ENCODE results near the gene VWCE. TPM values are rescaled to one million over a fixed set of nuclear protein-coding genes. Genes with fewer than 3 reads are reported as not detected.

The VWCE gene
- total and polyA plus RNA-seq, 10 of the 15 experiments (the other 5 are each of a cell fraction or from before 2014, with no cell fraction given): 0.10 to 4.9 (median 2.4) TPM

DNA sequence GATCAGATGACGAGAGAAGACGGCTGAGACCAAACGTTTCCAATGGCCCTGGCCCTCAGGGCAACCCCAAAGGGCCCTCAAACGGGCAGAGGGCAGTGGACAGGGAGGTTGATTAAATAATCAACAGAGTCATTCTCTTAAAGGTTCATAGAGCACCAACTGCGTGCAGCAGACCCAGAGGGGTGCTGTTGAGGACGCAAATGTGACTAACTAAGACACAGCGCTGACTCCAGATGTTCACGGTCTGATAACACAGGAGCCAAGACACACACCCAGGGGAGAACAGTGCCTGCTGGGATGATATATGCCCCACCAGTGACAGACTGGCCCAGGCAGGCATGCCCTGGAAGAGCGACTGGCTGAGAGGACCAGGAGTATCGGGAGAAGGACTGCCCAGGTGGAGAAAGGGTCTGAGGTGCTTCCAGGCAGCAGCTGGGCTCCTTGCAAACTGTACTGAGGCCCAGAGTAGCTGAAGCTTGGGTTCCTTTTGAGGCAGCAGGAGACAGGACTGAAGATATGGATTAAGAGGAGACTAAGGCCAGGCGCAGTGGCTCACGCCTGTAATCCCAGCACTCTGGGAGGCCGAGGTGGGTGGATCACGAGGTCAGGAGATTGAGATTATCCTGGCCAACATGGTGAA, 7.7 kb downstream of the VWCE start:
- 76% methylated on average over 13 of the region's 14 CpGs for WGBS (ENCODE audit: insufficient coverage, insufficient replicate concordance, low lambda C conversion rate, missing lambda C conversion rate)

DNA sequence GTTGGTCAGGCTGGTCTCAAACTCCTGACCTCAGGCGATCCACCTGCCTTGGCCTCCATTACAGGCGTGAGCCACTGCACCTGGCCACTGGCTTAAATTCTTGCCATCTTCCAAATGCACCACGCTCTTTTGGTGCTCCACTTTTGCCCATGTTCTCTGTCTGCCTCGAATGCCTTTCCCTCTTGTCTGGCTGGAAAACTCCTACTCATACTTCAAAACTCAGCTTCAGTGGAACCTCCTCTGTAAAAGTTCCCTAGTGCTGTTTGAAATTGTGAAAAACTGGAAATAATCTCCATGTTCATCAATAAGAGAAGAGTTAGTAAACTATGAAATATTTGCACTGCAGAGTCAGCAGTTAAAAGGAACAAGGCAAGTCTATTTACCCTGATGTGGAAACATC, 11.5 kb downstream of the VWCE start:
- ATAC-seq (no peak), FAIRE-seq (no peak), DNase-seq (ENCODE audit: low read depth, low spot score) (no peak)
- Histone ChIP-seq H3K4me1 (ENCODE audit: control insufficient read depth, insufficient read depth, low read length) (no peaks in the 10 kb centered on the region), H3K9me3 (replicated peaks; ENCODE audit: control insufficient read depth, insufficient read depth, low read length) (no peaks in the 10 kb centered on the region), H3K27me3 (replicated peaks in 1 of 2; ENCODE audit: control insufficient read depth in 2 of 2, insufficient read depth in 2 of 2, low read length in 1 of 2) (no peaks in the 10 kb centered on the region), H3K4me3 (no peak overlapping the region), H3K79me2 (ENCODE audit: control insufficient read depth, insufficient read depth, low read length) (no peaks in the 10 kb centered on the region), H3K9ac (ENCODE audit: control insufficient read depth, insufficient read depth, low read length) (no peak overlapping the region), H3K27ac (ENCODE audit: control insufficient read depth, insufficient read depth) (no peak overlapping the region), H3K4me2 (ENCODE audit: control insufficient read depth, insufficient read depth) (no peak overlapping the region), H3K36me3 (ENCODE audit: control insufficient read depth in 2 of 2, insufficient read depth in 2 of 2, low read length in 1 of 2) (no peaks in the 10 kb centered on the region), H4K20me1 (ENCODE audit: control insufficient read depth, insufficient read depth) (no peaks in the 10 kb centered on the region), H2AFZ (ENCODE audit: control insufficient read depth, low read depth, low read length) (no peak overlapping the region)
- ChIA-PET CTCF (interaction anchor here (0.8 kb wide), 1 partner anchor 101 kb away, joined by 3 read pairs; no protein-coding TSS in a partner anchor), SMC1A (ENCODE audit: uncharacterized antibody, unreplicated experiment) (no interaction called here), RAD21 (ENCODE audit: unreplicated experiment) (no interaction called here), POLR2A (no interaction called here)
- intact Hi-C loops (cut with micrococcal nuclease; ENCODE audit: unreplicated experiment): no loop called here
- WGBS (ENCODE audit: insufficient coverage, insufficient replicate concordance, low lambda C conversion rate, missing lambda C conversion rate): 42% methylated on average over 4 of the region's 4 CpGs
- TF ChIP-seq ETV6 (conservative IDR thresholded peaks at IDR 0.05 in 1 of 2, IDR thresholded peaks at IDR 0.05 in 1 of 2; ENCODE audit: borderline replicate concordance in 1 of 2, low read depth in 1 of 2) (no peak), SMC3 (IDR thresholded peaks at IDR 0.05; ENCODE audit: borderline replicate concordance, low read length) (no peak), ZNF207 (IDR thresholded peaks at IDR 0.05; ENCODE audit: borderline replicate concordance) (no peak), CBX5 (IDR thresholded peaks at IDR 0.05; ENCODE audit: low read depth) (no peak), NR2F1 (conservative IDR thresholded peaks at IDR 0.05) (no peak)
- TF ChIP-seq, protein P1, sequence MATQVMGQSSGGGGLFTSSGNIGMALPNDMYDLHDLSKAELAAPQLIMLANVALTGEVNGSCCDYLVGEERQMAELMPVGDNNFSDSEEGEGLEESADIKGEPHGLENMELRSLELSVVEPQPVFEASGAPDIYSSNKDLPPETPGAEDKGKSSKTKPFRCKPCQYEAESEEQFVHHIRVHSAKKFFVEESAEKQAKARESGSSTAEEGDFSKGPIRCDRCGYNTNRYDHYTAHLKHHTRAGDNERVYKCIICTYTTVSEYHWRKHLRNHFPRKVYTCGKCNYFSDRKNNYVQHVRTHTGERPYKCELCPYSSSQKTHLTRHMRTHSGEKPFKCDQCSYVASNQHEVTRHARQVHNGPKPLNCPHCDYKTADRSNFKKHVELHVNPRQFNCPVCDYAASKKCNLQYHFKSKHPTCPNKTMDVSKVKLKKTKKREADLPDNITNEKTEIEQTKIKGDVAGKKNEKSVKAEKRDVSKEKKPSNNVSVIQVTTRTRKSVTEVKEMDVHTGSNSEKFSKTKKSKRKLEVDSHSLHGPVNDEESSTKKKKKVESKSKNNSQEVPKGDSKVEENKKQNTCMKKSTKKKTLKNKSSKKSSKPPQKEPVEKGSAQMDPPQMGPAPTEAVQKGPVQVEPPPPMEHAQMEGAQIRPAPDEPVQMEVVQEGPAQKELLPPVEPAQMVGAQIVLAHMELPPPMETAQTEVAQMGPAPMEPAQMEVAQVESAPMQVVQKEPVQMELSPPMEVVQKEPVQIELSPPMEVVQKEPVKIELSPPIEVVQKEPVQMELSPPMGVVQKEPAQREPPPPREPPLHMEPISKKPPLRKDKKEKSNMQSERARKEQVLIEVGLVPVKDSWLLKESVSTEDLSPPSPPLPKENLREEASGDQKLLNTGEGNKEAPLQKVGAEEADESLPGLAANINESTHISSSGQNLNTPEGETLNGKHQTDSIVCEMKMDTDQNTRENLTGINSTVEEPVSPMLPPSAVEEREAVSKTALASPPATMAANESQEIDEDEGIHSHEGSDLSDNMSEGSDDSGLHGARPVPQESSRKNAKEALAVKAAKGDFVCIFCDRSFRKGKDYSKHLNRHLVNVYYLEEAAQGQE (IDR thresholded peaks at IDR 0.05; ENCODE audit: low read depth, low read length): no peak
- in situ Hi-C loops (cut with MboI): no loop called here
- BruUV-seq (replicated peaks): no TSS peak

More for the DNA sequence above, 7.7 kb downstream of the VWCE start:
- intact Hi-C loops (cut with micrococcal nuclease; ENCODE audit: unreplicated experiment): no loop called here
- POLR2A ChIA-PET: no interaction called here
- Histone ChIP-seq H3K27ac (ENCODE audit: control insufficient read depth, insufficient read depth) (no peak overlapping the region), H3K4me1 (ENCODE audit: control insufficient read depth, insufficient read depth, low read length) (no peaks in the 10 kb centered on the region), H4K20me1 (ENCODE audit: control insufficient read depth, insufficient read depth) (no peaks in the 10 kb centered on the region), H3K4me3 (no peak overlapping the region), H3K4me2 (ENCODE audit: control insufficient read depth, insufficient read depth) (no peak overlapping the region), H3K9me3 (replicated peaks; ENCODE audit: control insufficient read depth, insufficient read depth, low read length) (no peaks in the 10 kb centered on the region), H3K36me3 (ENCODE audit: control insufficient read depth in 2 of 2, insufficient read depth in 2 of 2, low read length in 1 of 2) (no peaks in the 10 kb centered on the region), H3K79me2 (ENCODE audit: control insufficient read depth, insufficient read depth, low read length) (no peaks in the 10 kb centered on the region; the same call in 1 of the 2 replicates), H3K9ac (ENCODE audit: control insufficient read depth, insufficient read depth, low read length) (no peak overlapping the region), H3K27me3 (replicated peaks in 1 of 2; ENCODE audit: control insufficient read depth in 2 of 2, insufficient read depth in 2 of 2, low read length in 1 of 2) (no peaks in the 10 kb centered on the region), H2AFZ (ENCODE audit: control insufficient read depth, low read depth, low read length) (no peak overlapping the region)
- TF ChIP-seq NR2F1 (conservative IDR thresholded peaks at IDR 0.05) (no peak), LARP7 (IDR thresholded peaks at IDR 0.05) (no peak), ZNF622 (IDR thresholded peaks at IDR 0.05) (no peak)
- RAD21 ChIA-PET (ENCODE audit: unreplicated experiment): no interaction called here
- ATAC-seq (no peak), DNase-seq (ENCODE audit: low read depth, low spot score) (no peak), FAIRE-seq (no peak)
- in situ Hi-C loops (cut with MboI): no loop called here
- CTCF ChIA-PET: no interaction called here
- SMC1A ChIA-PET (ENCODE audit: uncharacterized antibody, unreplicated experiment): no interaction called here
- BruUV-seq (replicated peaks): no TSS peak
